C4-2B (cell line): Measurements from ENCODE around the gene DBP.

ENCODE experiments used
- H3K27ac ChIP-seq: fragments of 450-650 bp; 2 replicates; pipeline ENCODE4 v1.5.1; 2017
- CTCF ChIP-seq: fragments of 450-650 bp; conservative IDR thresholded peaks from 2 replicates; pipeline ENCODE4 v1.5.1; 2017; ENCODE audit warnings: mild to moderate bottlenecking
- ZFX ChIP-seq: fragments of 450-650 bp; IDR thresholded peaks from 2 replicates; pipeline ENCODE4 v1.6.1; 2017

The DBP gene

GRCh38 chr19:48603001-48603400 lies 34.2 kb downstream of the DBP start:
- TF ChIP-seq CTCF (no peak), ZFX (no peak)
- no peak overlapping the region for H3K27ac ChIP-seq

- no peak for TF ChIP-seq ZFX
- TF ChIP-seq CTCF: no peak
- H3K27ac ChIP-seq: no peak overlapping the region
Observed at GRCh38 chr19:48600679-48601417, 36.3 kb downstream of the DBP start.

GRCh38 chr19:48598996-48599700 lies 38.0 kb downstream of the DBP start:
- no peak overlapping the region for H3K27ac ChIP-seq
- TF ChIP-seq CTCF (no peak), ZFX (no peak)

- no peak for TF ChIP-seq ZFX
- TF ChIP-seq CTCF: no peak
- no peak overlapping the region for H3K27ac ChIP-seq
Observed at GRCh38 chr19:48596679-48597465, 40.3 kb downstream of the DBP start.

GRCh38 chr19:48596237-48596636 lies 40.9 kb downstream of the DBP start:
- no peak overlapping the region for H3K27ac ChIP-seq
- TF ChIP-seq ZFX: no peak
- no peak for TF ChIP-seq CTCF

- no peak for TF ChIP-seq CTCF
- no peak for TF ChIP-seq ZFX
Observed at GRCh38 chr19:48595833-48596232, 41.3 kb downstream of the DBP start.

GRCh38 chr19:48595171-48595570 lies 42.0 kb downstream of the DBP start:
- TF ChIP-seq ZFX (no peak), CTCF (no peak)
- no peak overlapping the region for H3K27ac ChIP-seq

More at GRCh38 chr19:48595833-48596232, 41.3 kb downstream of the DBP start:
- H3K27ac ChIP-seq: no peak overlapping the region
